B cell (primary cell): Measurements from ENCODE around the gene USP49. TPM values are rescaled to one million over a fixed set of nuclear protein-coding genes. Genes with fewer than 3 reads are reported as not detected.

Source experiments
- ATAC-seq: fragments of 200-7000 bp; cut with Tn5 transposase; one replicate; pipeline ENCODE4 v1.10.0; 2021; ENCODE audit warnings: low read depth, mild to moderate bottlenecking, moderate number of reproducible peaks, moderate library complexity
- CTCF ChIA-PET: fragments of 350-600 bp; sonication (Branson Sonifier 250); formaldehyde crosslinking; loops from one replicate; lab custom pipeline; 2021; ENCODE audit warnings: antibody characterized with exemption, inconsistent platforms; lab: Charles Lee
- POLR2A ChIA-PET: fragments of 350-600 bp; sonication (Branson Sonifier 250); formaldehyde crosslinking; loops from one replicate; lab custom pipeline; 2021; ENCODE audit warnings: antibody characterized with exemption; lab: Charles Lee
- DNase-seq: peaks from one replicate; pipeline ENCODE4 v3.0.0; 2013
- H2AFZ ChIP-seq: 2 replicates; pipeline ENCODE4 v1.6.1; 2012; ENCODE audit warnings: mild to moderate bottlenecking, low read depth, low read length; ENCODE audit not compliant: insufficient read depth, poor library complexity, severe bottlenecking
- H3K27ac ChIP-seq, 2 donors: 1 replicate in 1 of 2; 2 replicates in 1 of 2; pipeline ENCODE4 v1.5.1; 2012 to 2013; ENCODE audit warnings: low read length in 2 of 2, mild to moderate bottlenecking in 2 of 2, moderate library complexity in 1 of 2
- H3K27me3 ChIP-seq, 4 experiments: fragments of 200-600 bp in 1 of 4; sonication (generic) in 1 of 4; replicated peaks in 1 of 4; 1 replicate in 2 of 4; 2 replicates in 2 of 4; pipeline versions ENCODE4 v1.6.1 to v1.7.0; 2013 to 2016; ENCODE audit warnings: low read length in 3 of 4, mild to moderate bottlenecking in 2 of 4, mixed read lengths in 1 of 4, moderate library complexity in 1 of 4; ENCODE audit not compliant: insufficient read depth in 4 of 4, control insufficient read depth in 3 of 4; ENCODE audit errors: control extremely low read depth in 1 of 4
- H3K36me3 ChIP-seq, 2 experiments: replicated peaks in 1 of 2; 1 replicate in 1 of 2; 2 replicates in 1 of 2; pipeline versions ENCODE4 v1.6.1 to v1.7.1; 2013; ENCODE audit warnings: low read length in 1 of 2; ENCODE audit not compliant: insufficient read depth in 2 of 2, control insufficient read depth in 1 of 2; ENCODE audit errors: control extremely low read depth in 1 of 2, extremely low read depth in 1 of 2
- H3K4me1 ChIP-seq, 2 donors: fragments of 200-600 bp in 1 of 2; sonication (generic) in 1 of 2; 1 replicate in 1 of 2; 2 replicates in 1 of 2; pipeline versions ENCODE4 v1.5.1 to v1.6.1; 2013 to 2017; ENCODE audit warnings: low read length in 2 of 2; ENCODE audit not compliant: control insufficient read depth in 2 of 2, insufficient read depth in 2 of 2
- H3K4me2 ChIP-seq: replicated peaks from 2 replicates; pipeline ENCODE3; 2012; ENCODE audit warnings: mild to moderate bottlenecking, low read depth, low read length; ENCODE audit not compliant: poor library complexity, severe bottlenecking
- H3K4me3 ChIP-seq, 5 experiments: fragments of 200-600 bp in 1 of 5; sonication (generic) in 1 of 5; 1 replicate in 3 of 5; 2 replicates in 2 of 5; pipeline versions ENCODE4 v1.5.1 to v1.7.0; 2011 to 2016; ENCODE audit warnings: low read length in 4 of 5, mild to moderate bottlenecking in 4 of 5, low read depth in 2 of 5, control low read depth in 1 of 5, moderate library complexity in 1 of 5; ENCODE audit not compliant: insufficient read depth in 1 of 5; ENCODE audit errors: control extremely low read depth in 1 of 5, extremely low read depth in 1 of 5
- H3K79me2 ChIP-seq: fragments of 200-600 bp; sonication (generic); one replicate; pipeline ENCODE4 v1.6.0; 2016; ENCODE audit warnings: low read length; ENCODE audit not compliant: control insufficient read depth, insufficient read depth
- H3K9ac ChIP-seq: fragments of 200-600 bp; sonication (generic); 2 replicates; pipeline ENCODE4 v1.6.1; 2017; ENCODE audit warnings: mild to moderate bottlenecking, low read length, moderate library complexity
- H3K9me3 ChIP-seq, 3 donors: one replicate each; pipeline versions ENCODE4 v1.6.1 to v1.7.1; 2013; ENCODE audit warnings: low read length in 2 of 3; ENCODE audit not compliant: control insufficient read depth in 2 of 3, insufficient read depth in 1 of 3; ENCODE audit errors: control extremely low read depth in 1 of 3
- H4K20me1 ChIP-seq: 2 replicates; pipeline ENCODE4 v1.6.0; 2012; ENCODE audit warnings: mild to moderate bottlenecking, low read length; ENCODE audit not compliant: insufficient read depth, control insufficient read depth, poor library complexity, severe bottlenecking
- H3K27ac Mint-ChIP-seq: one replicate; pipeline ENCODE4 v1.8.0; 2021; ENCODE audit warnings: mixed read lengths
- H3K27me3 Mint-ChIP-seq: one replicate; pipeline ENCODE4 v1.8.0; 2021; ENCODE audit warnings: mixed read lengths
- H3K4me1 Mint-ChIP-seq: one replicate; pipeline ENCODE4 v1.8.0; 2021; ENCODE audit warnings: mixed read lengths
- H3K4me3 Mint-ChIP-seq: one replicate; pipeline ENCODE4 v1.8.0; 2021; ENCODE audit warnings: mixed read lengths
- H3K9me3 Mint-ChIP-seq: one replicate; pipeline ENCODE4 v1.8.0; 2022; ENCODE audit warnings: mixed read lengths; ENCODE audit not compliant: insufficient read depth
- EZH2 ChIP-seq: IDR thresholded peaks from 2 replicates; pipeline ENCODE4 v1.6.1; 2012; ENCODE audit warnings: borderline replicate concordance, low read depth, mild to moderate bottlenecking, moderate library complexity, low read length; ENCODE audit not compliant: insufficient read depth, poor library complexity, severe bottlenecking
- WGBS: methylation state at CpG from one replicate; pipeline ENCODE4 v1.1.5; 2013; ENCODE audit warnings: missing lambda C conversion rate; ENCODE audit not compliant: insufficient coverage; 5-methylcytosine and 5-hydroxymethylcytosine counted together
- intact Hi-C: fragments of 100-400 bp; cut with micrococcal nuclease; formaldehyde crosslinking; loops from one replicate; pipeline ENCODE4 v1.10.0; 2022
- polyA plus RNA-seq: library from polyadenylated mRNA; depleted of rRNA; stranded (reverse); fragments of >200 nt; gene quantifications from 2 replicates; pipeline ENCODE4 v1.2.3, GENCODE V29; 2012
- total RNA-seq, 2 donors: library from RNA; stranded (reverse); fragments of 120-200 nt in 1 of 2; gene quantifications; 1 replicate in 1 of 2; 2 replicates in 1 of 2; pipeline versions ENCODE4 v1.2.3 to v1.2.4, GENCODE V29; 2013 to 2022
- TF ChIP-seq, protein P1 (sequence below): fragments of 200-600 bp; IDR thresholded peaks from one replicate; pipeline ENCODE4 v1.8.0; 2022; ENCODE audit warnings: antibody characterized with exemption, mild to moderate bottlenecking

USP49 gene
- total and polyA plus RNA-seq, 2 donors (not counting 1 experiment from before 2014, with no cell fraction given): 2.6 to 9.9 TPM

GRCh38 chr6:41940759-41941279 lies 45.6 kb upstream of the USP49 start:
- peaks cover 100% of the 10 kb centered on the region for H4K20me1 ChIP-seq
- peak; percentile 55 for DNase-seq
- Mint-ChIP-seq H3K4me3 (peak overlapping the region; percentile 85), H3K27me3 (no peaks in the 10 kb centered on the region), H3K4me1 (peaks cover 58% of the 10 kb centered on the region), H3K9me3 (no peaks in the 10 kb centered on the region), H3K27ac (peak overlapping the region; percentile 87)
- peak overlapping the region; percentile 61 to 77 (median 71) for H3K4me3 ChIP-seq
- H3K27me3 ChIP-seq: no peaks in the 10 kb centered on the region
- peak overlapping the region; percentile 97 for H3K4me2 ChIP-seq
- TF ChIP-seq, protein P1, sequence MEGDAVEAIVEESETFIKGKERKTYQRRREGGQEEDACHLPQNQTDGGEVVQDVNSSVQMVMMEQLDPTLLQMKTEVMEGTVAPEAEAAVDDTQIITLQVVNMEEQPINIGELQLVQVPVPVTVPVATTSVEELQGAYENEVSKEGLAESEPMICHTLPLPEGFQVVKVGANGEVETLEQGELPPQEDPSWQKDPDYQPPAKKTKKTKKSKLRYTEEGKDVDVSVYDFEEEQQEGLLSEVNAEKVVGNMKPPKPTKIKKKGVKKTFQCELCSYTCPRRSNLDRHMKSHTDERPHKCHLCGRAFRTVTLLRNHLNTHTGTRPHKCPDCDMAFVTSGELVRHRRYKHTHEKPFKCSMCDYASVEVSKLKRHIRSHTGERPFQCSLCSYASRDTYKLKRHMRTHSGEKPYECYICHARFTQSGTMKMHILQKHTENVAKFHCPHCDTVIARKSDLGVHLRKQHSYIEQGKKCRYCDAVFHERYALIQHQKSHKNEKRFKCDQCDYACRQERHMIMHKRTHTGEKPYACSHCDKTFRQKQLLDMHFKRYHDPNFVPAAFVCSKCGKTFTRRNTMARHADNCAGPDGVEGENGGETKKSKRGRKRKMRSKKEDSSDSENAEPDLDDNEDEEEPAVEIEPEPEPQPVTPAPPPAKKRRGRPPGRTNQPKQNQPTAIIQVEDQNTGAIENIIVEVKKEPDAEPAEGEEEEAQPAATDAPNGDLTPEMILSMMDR: no peak
- TF ChIP-seq EZH2: no peak
- no peaks in the 10 kb centered on the region for H3K9me3 ChIP-seq
- H2AFZ ChIP-seq: peak overlapping the region; percentile 47
- ChIA-PET POLR2A (interaction anchor here (0.5 kb wide), 1 partner anchor 91 kb away, joined by 3 read pairs; no protein-coding TSS in a partner anchor), CTCF (interaction anchor here (1.7 to 12.5 kb wide), 3 partner anchors 19 to 104 kb away, joined by 7 to 263 read pairs (median 24); partner anchors contain the start of genes BYSL, MED20 and TAF8)
- peak overlapping the region; percentile 85 for H3K9ac ChIP-seq
- H3K79me2 ChIP-seq: peaks cover 84% of the 10 kb centered on the region
- under 1% methylated on average over 31 of the region's 38 CpGs for WGBS
- peak; percentile 13 for ATAC-seq
- peaks cover 0 to 15% of the 10 kb centered on the region in 2 experiments for H3K36me3 ChIP-seq
- H3K4me1 ChIP-seq: peaks cover 58 to 64% of the 10 kb centered on the region in 2 donors
- peak overlapping the region in 1 of 2 donors; percentile 14 for H3K27ac ChIP-seq
- intact Hi-C loops: loop anchor here (1.0 to 5.0 kb wide), 6 partner anchors 20 to 154 kb away; partner anchors contain the start of genes BYSL, MED20, TOMM6 and USP49
